Smooth muscle cell (in vitro differentiated cells): ENCODE measurements around the gene ARHGEF10L. TPM values are rescaled to one million over a fixed set of nuclear protein-coding genes. Genes with fewer than 3 reads are reported as not detected.

Experiments used
- DNase-seq: peaks from one replicate; lab custom pipeline; 2025; ENCODE audit not compliant: unreplicated experiment; lab: John Stamatoyannopoulos, UW
- H2AFZ ChIP-seq: fragments of 200-600 bp; sonication (generic); 2 replicates; pipeline ENCODE4 v1.6.0; 2016; ENCODE audit warnings: antibody characterized with exemption, low read depth, mild to moderate bottlenecking
- H3F3A ChIP-seq: fragments of 200-600 bp; sonication (generic); 2 replicates; pipeline ENCODE4 v1.6.0; 2017; ENCODE audit warnings: antibody characterized with exemption, low read depth
- H3K27ac ChIP-seq: fragments of 200-600 bp; sonication (generic); 2 replicates; pipeline ENCODE4 v1.5.1; 2016; ENCODE audit warnings: low read depth, mild to moderate bottlenecking
- H3K27me3 ChIP-seq: fragments of 200-600 bp; sonication (generic); 2 replicates; pipeline ENCODE4 v1.6.1; 2016; ENCODE audit warnings: low read depth, mild to moderate bottlenecking
- H3K36me3 ChIP-seq: fragments of 200-600 bp; sonication (generic); 2 replicates; pipeline ENCODE4 v1.5.1; 2016; ENCODE audit warnings: low read depth
- H3K4me1 ChIP-seq: fragments of 200-600 bp; sonication (generic); 2 replicates; pipeline ENCODE4 v1.5.1; 2016; ENCODE audit warnings: low read depth
- H3K4me2 ChIP-seq: fragments of 200-600 bp; sonication (generic); 2 replicates; pipeline ENCODE4 v1.6.0; 2016; ENCODE audit warnings: mild to moderate bottlenecking
- H3K4me3 ChIP-seq: fragments of 200-600 bp; sonication (generic); 2 replicates; pipeline ENCODE4 v1.5.1; 2016; ENCODE audit warnings: mild to moderate bottlenecking
- H3K79me2 ChIP-seq: fragments of 200-600 bp; sonication (generic); 2 replicates; pipeline ENCODE4 v1.6.0; 2016; ENCODE audit warnings: low read depth, mild to moderate bottlenecking
- H3K9ac ChIP-seq: fragments of 200-600 bp; sonication (generic); 2 replicates; pipeline ENCODE4 v1.6.0; 2016; ENCODE audit warnings: low read depth
- H3K9me3 ChIP-seq: fragments of 200-600 bp; sonication (generic); replicated peaks from 2 replicates; pipeline ENCODE4 v1.5.1; 2016; ENCODE audit warnings: low read depth
- H4K20me1 ChIP-seq: fragments of 200-600 bp; sonication (generic); 2 replicates; pipeline ENCODE4 v1.6.0; 2016; ENCODE audit warnings: low read depth
- WGBS: methylation state at CpG from one replicate; pipeline ENCODE4 v1.1.7; 2016; ENCODE audit warnings: low lambda C conversion rate; 5-methylcytosine and 5-hydroxymethylcytosine counted together
- polyA plus RNA-seq: library from polyadenylated mRNA; unstranded; fragments of >200 nt; fragmentation: Nextera tagmentation; extraction: Ambion mirVana; gene quantifications from 2 replicates; pipeline ENCODE4 v1.2.1, GENCODE V29; 2016
- total RNA-seq: library from RNA; depleted of rRNA; stranded (reverse); fragments of >200 nt; gene quantifications from 2 replicates; pipeline ENCODE4 v1.2.3, GENCODE V29; 2014
- TF ChIP-seq, protein P1 (sequence below): fragments of 200-600 bp; sonication (generic); IDR thresholded peaks from 2 replicates; pipeline ENCODE4 v1.5.1; 2017; ENCODE audit warnings: borderline replicate concordance, mild to moderate bottlenecking, antibody characterized with exemption; ENCODE audit not compliant: insufficient read depth, poor library complexity, severe bottlenecking

ARHGEF10L gene
- total and polyA plus RNA-seq, 2 experiments from 2014 or later = 6.6 to 13.7 TPM

DNA sequence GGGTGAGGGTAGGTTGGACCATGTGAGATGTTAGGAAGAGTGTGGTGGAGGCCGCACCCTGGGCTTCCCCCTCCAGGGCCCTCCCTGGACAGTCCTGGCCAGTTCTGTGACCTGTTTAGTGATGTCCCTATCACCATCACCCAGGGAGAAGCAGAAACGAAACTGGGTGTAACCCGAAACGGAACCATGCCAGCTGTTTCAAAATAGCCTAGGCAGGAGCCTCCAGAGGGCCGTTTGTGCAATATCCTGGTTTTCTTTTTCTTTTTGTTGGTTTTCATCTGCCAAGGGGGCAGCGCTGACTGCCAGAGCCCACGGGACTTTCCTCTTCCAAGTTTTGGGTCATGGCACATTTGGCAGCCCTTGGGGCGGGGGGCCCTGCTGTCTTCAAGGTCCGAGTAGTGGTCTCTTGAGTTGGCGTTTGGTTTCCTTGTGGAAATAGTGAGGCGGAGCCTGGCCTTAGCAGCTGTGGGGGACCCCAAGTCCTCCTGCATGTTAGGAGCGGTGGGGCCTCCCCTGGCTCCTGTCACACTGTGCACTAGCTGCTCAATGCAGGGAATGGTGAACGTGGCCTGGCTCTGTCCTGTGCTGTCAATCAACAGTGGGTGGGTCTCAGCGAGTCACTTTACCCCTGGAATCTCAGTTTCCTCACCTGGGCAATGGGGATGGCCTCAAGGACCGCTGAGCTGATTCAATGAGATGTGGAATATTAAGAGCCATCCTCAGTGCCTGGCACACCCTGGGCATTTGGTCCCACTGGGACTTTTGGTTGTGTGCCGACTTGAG lies 90.7 kb downstream of the ARHGEF10L start:
- H3K4me3 ChIP-seq = no peak overlapping the region
- WGBS = 95% methylated on average over 16 of the region's 16 CpGs
- no peaks in the 10 kb centered on the region for H3K4me1 ChIP-seq
- H2AFZ ChIP-seq = no peak overlapping the region
- H3K27me3 ChIP-seq = no peaks in the 10 kb centered on the region
- H3K36me3 ChIP-seq = no peaks in the 10 kb centered on the region
- H3F3A ChIP-seq = no peaks in the 10 kb centered on the region
- H3K4me2 ChIP-seq = no peak overlapping the region
- H4K20me1 ChIP-seq = no peaks in the 10 kb centered on the region
- no peak for DNase-seq
- H3K27ac ChIP-seq = no peak overlapping the region
- no peaks in the 10 kb centered on the region for H3K79me2 ChIP-seq
- no peaks in the 10 kb centered on the region for H3K9me3 ChIP-seq
- H3K9ac ChIP-seq = no peak overlapping the region
- TF ChIP-seq, protein P1, sequence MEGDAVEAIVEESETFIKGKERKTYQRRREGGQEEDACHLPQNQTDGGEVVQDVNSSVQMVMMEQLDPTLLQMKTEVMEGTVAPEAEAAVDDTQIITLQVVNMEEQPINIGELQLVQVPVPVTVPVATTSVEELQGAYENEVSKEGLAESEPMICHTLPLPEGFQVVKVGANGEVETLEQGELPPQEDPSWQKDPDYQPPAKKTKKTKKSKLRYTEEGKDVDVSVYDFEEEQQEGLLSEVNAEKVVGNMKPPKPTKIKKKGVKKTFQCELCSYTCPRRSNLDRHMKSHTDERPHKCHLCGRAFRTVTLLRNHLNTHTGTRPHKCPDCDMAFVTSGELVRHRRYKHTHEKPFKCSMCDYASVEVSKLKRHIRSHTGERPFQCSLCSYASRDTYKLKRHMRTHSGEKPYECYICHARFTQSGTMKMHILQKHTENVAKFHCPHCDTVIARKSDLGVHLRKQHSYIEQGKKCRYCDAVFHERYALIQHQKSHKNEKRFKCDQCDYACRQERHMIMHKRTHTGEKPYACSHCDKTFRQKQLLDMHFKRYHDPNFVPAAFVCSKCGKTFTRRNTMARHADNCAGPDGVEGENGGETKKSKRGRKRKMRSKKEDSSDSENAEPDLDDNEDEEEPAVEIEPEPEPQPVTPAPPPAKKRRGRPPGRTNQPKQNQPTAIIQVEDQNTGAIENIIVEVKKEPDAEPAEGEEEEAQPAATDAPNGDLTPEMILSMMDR = no peak

DNA sequence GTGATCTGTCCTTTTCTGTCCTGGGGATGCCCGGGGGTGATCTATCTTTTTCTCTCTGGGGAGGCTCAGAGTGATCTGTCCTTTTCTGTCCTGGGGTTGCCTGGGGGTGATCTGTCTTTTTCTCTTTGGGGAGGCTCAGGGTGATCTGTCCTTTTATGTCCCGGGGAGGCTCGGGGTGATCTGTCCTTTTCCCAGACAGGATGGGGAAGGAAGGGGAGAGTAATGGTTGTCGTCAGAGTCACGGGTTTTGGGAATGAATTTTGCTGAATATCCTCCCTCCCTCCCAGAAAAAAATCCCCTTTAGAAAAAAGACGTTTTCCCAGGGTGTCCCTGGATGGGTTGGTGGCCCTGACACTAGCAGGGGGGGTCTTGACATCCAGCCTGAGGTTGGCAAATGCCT lies 91.5 kb downstream of the ARHGEF10L start:
- H3K4me1 ChIP-seq = no peaks in the 10 kb centered on the region
- H3K9me3 ChIP-seq = no peaks in the 10 kb centered on the region
- no peak overlapping the region for H2AFZ ChIP-seq
- no peaks in the 10 kb centered on the region for H3K79me2 ChIP-seq
- H3K9ac ChIP-seq = no peak overlapping the region
- 91% methylated on average over 6 of the region's 6 CpGs for WGBS
- no peaks in the 10 kb centered on the region for H3F3A ChIP-seq
- no peak overlapping the region for H3K4me2 ChIP-seq
- no peak for DNase-seq
- no peak overlapping the region for H3K27ac ChIP-seq
- H3K27me3 ChIP-seq = no peaks in the 10 kb centered on the region
- TF ChIP-seq, protein P1 = no peak
- H3K4me3 ChIP-seq = no peak overlapping the region
- no peaks in the 10 kb centered on the region for H4K20me1 ChIP-seq
- no peaks in the 10 kb centered on the region for H3K36me3 ChIP-seq

DNA sequence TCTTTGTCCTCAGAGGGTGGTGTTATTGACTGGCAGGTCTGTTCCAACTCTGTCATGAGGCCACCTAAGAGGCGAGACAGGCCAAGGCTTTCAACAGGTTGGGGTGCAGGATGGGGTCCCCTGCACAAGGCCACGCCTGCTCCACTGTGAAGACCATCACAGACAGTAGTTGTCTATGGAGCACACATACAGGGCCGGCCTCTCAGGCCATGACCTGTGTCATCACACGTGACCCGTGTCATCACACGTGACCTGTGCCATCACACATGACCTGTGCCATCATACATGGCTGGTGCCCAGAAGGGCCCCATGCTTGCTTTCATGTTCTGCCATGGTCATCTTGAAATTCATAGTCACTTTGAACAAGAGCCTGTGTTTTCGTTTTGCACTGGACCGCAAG lies 91.9 kb downstream of the ARHGEF10L start:
- Histone ChIP-seq H3K9me3 (no peaks in the 10 kb centered on the region), H3K9ac (no peak overlapping the region), H3K79me2 (no peaks in the 10 kb centered on the region), H3K36me3 (no peaks in the 10 kb centered on the region), H2AFZ (no peak overlapping the region), H3K27me3 (no peaks in the 10 kb centered on the region), H3K4me1 (no peaks in the 10 kb centered on the region), H3K4me2 (no peak overlapping the region), H3K4me3 (no peak overlapping the region), H4K20me1 (no peaks in the 10 kb centered on the region), H3K27ac (no peak overlapping the region), H3F3A (no peaks in the 10 kb centered on the region)
- TF ChIP-seq, protein P1 = no peak
- WGBS = 97% methylated on average over 8 of the region's 8 CpGs
- no peak for DNase-seq

DNA sequence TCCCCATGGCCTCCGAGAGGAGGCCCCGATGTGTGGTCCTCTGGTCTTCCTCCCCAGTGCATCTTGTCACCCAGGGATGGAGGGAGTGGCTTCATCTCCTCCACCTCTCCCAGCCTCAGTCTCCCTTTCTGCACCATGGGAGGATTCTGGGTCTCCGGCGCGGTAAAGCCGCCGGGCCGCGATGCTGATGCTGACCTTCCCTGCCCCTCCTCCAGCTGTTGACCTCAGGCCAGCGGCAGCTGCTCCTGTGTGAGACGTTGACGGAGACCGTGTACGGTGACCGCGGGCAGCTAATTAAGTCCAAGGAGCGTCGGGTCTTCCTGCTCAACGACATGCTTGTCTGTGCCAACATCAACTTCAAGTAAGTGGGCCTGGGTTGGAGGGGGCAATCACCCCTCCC lies 92.6 kb downstream of the ARHGEF10L start:
- H4K20me1 ChIP-seq = no peaks in the 10 kb centered on the region
- H3K36me3 ChIP-seq = no peaks in the 10 kb centered on the region
- WGBS = 96% methylated on average over 19 of the region's 19 CpGs
- H3K79me2 ChIP-seq = no peaks in the 10 kb centered on the region
- H3K9ac ChIP-seq = no peak overlapping the region
- H2AFZ ChIP-seq = no peak overlapping the region
- H3K9me3 ChIP-seq = no peaks in the 10 kb centered on the region
- TF ChIP-seq, protein P1 = no peak
- no peaks in the 10 kb centered on the region for H3K27me3 ChIP-seq
- H3K4me1 ChIP-seq = no peaks in the 10 kb centered on the region
- DNase-seq = no peak
- H3K27ac ChIP-seq = no peak overlapping the region
- no peaks in the 10 kb centered on the region for H3F3A ChIP-seq
- no peak overlapping the region for H3K4me3 ChIP-seq
- H3K4me2 ChIP-seq = no peak overlapping the region
